ENCODE results near the gene SLC25A18.

DNA sequence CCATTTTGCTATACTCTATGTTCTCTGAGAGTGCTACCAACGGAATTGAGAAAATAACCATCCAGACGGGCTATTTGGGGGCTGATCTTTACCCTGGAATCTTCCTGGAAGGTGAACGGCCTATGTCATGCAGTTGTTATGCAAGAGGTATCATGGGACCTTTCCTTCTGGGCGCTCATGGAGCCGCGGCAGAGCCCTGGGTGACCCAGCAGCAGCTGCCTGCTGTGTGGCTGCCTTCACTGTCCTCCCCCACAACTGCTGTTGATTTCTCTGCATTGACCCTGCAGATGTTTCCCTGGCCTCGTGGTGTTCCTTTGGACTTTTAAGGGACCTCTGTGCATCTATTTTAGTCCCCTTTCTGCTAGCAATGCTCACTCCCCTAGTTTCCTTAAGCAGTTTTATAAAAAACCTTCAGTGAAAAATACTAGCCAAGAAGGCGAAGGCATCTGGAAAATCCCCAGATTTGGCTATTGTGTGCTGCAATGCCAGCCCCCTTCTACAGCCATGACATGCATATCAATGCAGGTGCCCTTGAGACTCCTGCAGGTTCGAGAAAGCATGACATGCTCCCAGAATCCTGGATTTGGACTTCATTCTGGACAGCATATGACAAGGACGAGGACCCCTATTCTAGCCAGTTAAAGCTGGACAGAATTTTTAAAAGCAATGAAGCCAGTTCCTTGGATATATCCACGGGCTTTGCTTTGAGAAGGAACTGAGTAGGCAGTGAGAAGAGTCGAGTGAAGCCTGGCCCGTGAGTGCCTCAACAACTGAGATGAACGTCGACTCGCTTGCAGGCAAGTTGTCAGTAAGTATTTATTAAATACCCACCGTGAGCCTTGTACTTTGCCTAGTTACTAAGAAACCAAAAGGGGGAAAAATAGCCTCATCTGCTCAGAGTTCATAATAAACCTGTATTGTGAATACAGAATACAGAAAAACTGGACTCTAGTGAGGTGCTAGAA lies at the start of gene SLC25A18:
- TF ChIP-seq, protein P1, sequence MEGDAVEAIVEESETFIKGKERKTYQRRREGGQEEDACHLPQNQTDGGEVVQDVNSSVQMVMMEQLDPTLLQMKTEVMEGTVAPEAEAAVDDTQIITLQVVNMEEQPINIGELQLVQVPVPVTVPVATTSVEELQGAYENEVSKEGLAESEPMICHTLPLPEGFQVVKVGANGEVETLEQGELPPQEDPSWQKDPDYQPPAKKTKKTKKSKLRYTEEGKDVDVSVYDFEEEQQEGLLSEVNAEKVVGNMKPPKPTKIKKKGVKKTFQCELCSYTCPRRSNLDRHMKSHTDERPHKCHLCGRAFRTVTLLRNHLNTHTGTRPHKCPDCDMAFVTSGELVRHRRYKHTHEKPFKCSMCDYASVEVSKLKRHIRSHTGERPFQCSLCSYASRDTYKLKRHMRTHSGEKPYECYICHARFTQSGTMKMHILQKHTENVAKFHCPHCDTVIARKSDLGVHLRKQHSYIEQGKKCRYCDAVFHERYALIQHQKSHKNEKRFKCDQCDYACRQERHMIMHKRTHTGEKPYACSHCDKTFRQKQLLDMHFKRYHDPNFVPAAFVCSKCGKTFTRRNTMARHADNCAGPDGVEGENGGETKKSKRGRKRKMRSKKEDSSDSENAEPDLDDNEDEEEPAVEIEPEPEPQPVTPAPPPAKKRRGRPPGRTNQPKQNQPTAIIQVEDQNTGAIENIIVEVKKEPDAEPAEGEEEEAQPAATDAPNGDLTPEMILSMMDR (conservative IDR thresholded peaks at IDR 0.05), result no peak
- no peak for TF ChIP-seq EZH2 (IDR thresholded peaks at IDR 0.05; ENCODE audit: low read depth)

All from PC-9 (cell line).